ENCODE data around the gene CTXND1.

DNA sequence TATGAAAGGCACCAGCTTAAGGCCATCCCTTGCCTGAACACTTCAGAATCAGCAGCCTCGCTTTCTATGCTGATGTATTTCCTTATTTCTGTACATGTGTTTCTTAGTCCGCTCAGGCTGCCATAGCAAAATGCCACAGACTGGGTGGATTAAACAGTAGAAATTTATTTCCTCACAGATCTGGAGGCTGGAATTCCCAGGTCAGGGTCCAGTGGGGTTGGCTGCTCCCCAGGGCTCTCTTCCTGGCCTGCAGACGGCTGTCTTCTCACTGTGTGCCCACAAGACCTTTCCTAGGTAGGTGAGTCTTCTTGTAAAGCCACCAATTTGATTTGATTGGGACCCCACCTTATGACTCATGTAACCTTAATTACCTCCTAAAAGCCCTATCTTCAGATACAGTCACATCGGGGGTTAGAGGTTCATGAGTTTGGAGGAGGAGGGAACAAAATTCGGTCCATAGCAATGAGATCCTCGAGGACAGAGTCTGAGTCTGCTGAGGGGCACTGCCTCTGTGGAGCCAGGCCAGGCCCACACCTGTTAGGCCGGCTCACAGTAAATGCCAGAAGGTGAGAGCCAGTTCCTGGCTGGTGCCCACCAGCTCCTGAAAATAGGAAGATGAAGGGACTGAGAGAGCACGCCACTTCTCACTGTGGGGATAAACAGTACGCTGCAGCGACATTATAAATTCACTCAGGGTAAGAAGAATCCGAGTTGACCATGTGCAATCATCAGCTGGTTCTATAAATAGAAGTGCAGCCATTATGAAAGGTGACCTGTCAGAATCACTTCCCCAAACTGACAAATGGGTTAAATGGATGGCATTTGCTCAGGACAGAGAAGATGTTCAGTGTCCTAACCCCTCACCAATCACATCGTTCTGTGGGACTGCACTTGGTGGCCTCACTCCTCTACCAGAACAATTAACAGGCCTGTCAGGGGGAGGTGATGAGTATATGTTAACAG lies 41.1 kb downstream of the CTXND1 start:
- TF ChIP-seq, protein P1, sequence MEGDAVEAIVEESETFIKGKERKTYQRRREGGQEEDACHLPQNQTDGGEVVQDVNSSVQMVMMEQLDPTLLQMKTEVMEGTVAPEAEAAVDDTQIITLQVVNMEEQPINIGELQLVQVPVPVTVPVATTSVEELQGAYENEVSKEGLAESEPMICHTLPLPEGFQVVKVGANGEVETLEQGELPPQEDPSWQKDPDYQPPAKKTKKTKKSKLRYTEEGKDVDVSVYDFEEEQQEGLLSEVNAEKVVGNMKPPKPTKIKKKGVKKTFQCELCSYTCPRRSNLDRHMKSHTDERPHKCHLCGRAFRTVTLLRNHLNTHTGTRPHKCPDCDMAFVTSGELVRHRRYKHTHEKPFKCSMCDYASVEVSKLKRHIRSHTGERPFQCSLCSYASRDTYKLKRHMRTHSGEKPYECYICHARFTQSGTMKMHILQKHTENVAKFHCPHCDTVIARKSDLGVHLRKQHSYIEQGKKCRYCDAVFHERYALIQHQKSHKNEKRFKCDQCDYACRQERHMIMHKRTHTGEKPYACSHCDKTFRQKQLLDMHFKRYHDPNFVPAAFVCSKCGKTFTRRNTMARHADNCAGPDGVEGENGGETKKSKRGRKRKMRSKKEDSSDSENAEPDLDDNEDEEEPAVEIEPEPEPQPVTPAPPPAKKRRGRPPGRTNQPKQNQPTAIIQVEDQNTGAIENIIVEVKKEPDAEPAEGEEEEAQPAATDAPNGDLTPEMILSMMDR (IDR thresholded peaks at IDR 0.05), result no peak
- TF ChIP-seq POLR2A (IDR thresholded peaks at IDR 0.05), result no peak

All from uterus (tissue), 2 donors.